ENCODE results near the gene GALNT18. TPM values are rescaled to one million over a fixed set of nuclear protein-coding genes. Genes with fewer than 3 reads are reported as not detected.
A peak's percentile ranks its signal among the peaks of the same experiment; 100 is the strongest.

Gene GALNT18
- total RNA-seq, 1 donor from 2014 or later: 24.4 TPM

- H3K27ac ChIP-seq (replicated peaks): no peak overlapping the region
- H3K4me3 ChIP-seq: no peak overlapping the region
- H3K36me3 ChIP-seq: no peaks in the 10 kb centered on the region
- intact Hi-C loops (cut with micrococcal nuclease): no loop called here
- H3K27me3 ChIP-seq (ENCODE audit: low read depth): no peaks in the 10 kb centered on the region
- peaks cover 77% of the 10 kb centered on the region for H3K4me1 ChIP-seq
- no peak for DNase-seq
- H3K9me3 ChIP-seq (replicated peaks): no peaks in the 10 kb centered on the region
- TF ChIP-seq CTCF (IDR thresholded peaks at IDR 0.05; ENCODE audit: borderline replicate concordance): no peak
Observed at GRCh38 chr11:11421509-11421908, 200.3 kb downstream of the GALNT18 start.

GRCh38 chr11:11420899-11421285, 200.9 kb downstream of the GALNT18 start:
- TF ChIP-seq CTCF (IDR thresholded peaks at IDR 0.05; ENCODE audit: borderline replicate concordance): no peak
- H3K27ac ChIP-seq (replicated peaks): peak overlapping the region; percentile 64
- H3K4me3 ChIP-seq: no peak overlapping the region
- intact Hi-C loops (cut with micrococcal nuclease): no loop called here
- no peaks in the 10 kb centered on the region for H3K27me3 ChIP-seq (ENCODE audit: low read depth)
- no peaks in the 10 kb centered on the region for H3K36me3 ChIP-seq
- no peaks in the 10 kb centered on the region for H3K9me3 ChIP-seq (replicated peaks)
- H3K4me1 ChIP-seq: peaks cover 78% of the 10 kb centered on the region
- no peak for DNase-seq

GRCh38 chr11:11420191-11420898, 201.5 kb downstream of the GALNT18 start:
- no peaks in the 10 kb centered on the region for H3K36me3 ChIP-seq
- H3K27me3 ChIP-seq (ENCODE audit: low read depth): no peaks in the 10 kb centered on the region
- H3K27ac ChIP-seq (replicated peaks): peak overlapping the region; percentile 64
- DNase-seq: no peak
- intact Hi-C loops (cut with micrococcal nuclease): no loop called here
- TF ChIP-seq CTCF (IDR thresholded peaks at IDR 0.05; ENCODE audit: borderline replicate concordance): no peak
- no peak overlapping the region for H3K4me3 ChIP-seq
- peaks cover 83% of the 10 kb centered on the region for H3K4me1 ChIP-seq
- no peaks in the 10 kb centered on the region for H3K9me3 ChIP-seq (replicated peaks)

GRCh38 chr11:11419747-11420146, 202.1 kb downstream of the GALNT18 start:
- H3K27ac ChIP-seq (replicated peaks): peak overlapping the region; percentile 64
- no peaks in the 10 kb centered on the region for H3K36me3 ChIP-seq
- no peaks in the 10 kb centered on the region for H3K27me3 ChIP-seq (ENCODE audit: low read depth)
- no peaks in the 10 kb centered on the region for H3K9me3 ChIP-seq (replicated peaks)
- no peak for TF ChIP-seq CTCF (IDR thresholded peaks at IDR 0.05; ENCODE audit: borderline replicate concordance)
- DNase-seq: no peak
- H3K4me1 ChIP-seq: peaks cover 83% of the 10 kb centered on the region
- no peak overlapping the region for H3K4me3 ChIP-seq
- intact Hi-C loops (cut with micrococcal nuclease): no loop called here

- no peak for TF ChIP-seq CTCF (IDR thresholded peaks at IDR 0.05; ENCODE audit: borderline replicate concordance)
- no peak overlapping the region for H3K4me3 ChIP-seq
- no peak for DNase-seq
- H3K27ac ChIP-seq (replicated peaks): no peak overlapping the region
- no peaks in the 10 kb centered on the region for H3K27me3 ChIP-seq (ENCODE audit: low read depth)
- intact Hi-C loops (cut with micrococcal nuclease): no loop called here
- no peaks in the 10 kb centered on the region for H3K9me3 ChIP-seq (replicated peaks)
- no peaks in the 10 kb centered on the region for H3K36me3 ChIP-seq
- peaks cover 60% of the 10 kb centered on the region for H3K4me1 ChIP-seq
Observed at GRCh38 chr11:11416917-11417316, 204.9 kb downstream of the GALNT18 start.
